ENCODE results near the gene IP6K2. TPM values are rescaled to one million over a fixed set of nuclear protein-coding genes. Genes with fewer than 3 reads are reported as not detected.

Gene IP6K2
- total RNA-seq, 1 donor from 2014 or later: 101 TPM

DNA sequence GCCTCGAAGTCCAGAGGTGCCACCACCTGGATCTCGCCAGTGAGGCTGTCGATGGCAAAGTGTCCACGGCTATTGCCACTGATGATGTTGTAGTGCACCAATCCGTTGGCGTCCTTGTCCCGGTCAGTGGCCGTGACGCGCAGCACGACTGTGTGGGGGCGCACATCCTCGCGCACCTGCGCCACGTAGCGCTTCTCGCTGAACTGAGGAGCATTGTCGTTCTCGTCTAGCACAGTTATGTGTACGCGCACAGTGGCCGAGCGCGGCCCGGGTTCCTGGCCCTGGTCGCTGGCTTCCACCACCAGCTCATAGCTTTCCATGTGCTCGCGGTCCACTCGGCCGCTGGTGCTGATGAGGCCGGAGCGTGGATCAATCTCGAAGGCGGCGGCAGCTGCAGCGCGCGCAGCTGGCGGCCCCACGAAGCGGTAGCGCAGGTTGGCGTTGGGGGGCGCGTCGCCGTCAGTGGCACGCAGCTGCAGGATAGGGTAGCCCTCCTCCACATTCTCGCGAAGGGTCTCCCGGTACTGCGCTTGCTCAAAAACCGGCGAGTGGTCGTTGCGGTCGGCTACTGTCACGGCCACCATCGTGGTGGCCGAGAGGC is 56.1 kb downstream of the IP6K2 start:
- Histone ChIP-seq H3K4me1 (peaks cover 6 to 24% of the 10 kb centered on the region in 2 donors), H3K27ac (no peak overlapping the region), H3K9me3 (no peaks in the 10 kb centered on the region), H3K4me3 (peak overlapping the region in 1 of 2 donors; percentile 73), H3K36me3 (no peaks in the 10 kb centered on the region), H3K27me3 (no peaks in the 10 kb centered on the region)
- TF ChIP-seq CTCF (IDR thresholded peaks at IDR 0.05): no peak
- DNase-seq (ENCODE audit: low spot score in 2 of 2): no peak
- intact Hi-C loops (cut with DNase I): no loop called here

DNA sequence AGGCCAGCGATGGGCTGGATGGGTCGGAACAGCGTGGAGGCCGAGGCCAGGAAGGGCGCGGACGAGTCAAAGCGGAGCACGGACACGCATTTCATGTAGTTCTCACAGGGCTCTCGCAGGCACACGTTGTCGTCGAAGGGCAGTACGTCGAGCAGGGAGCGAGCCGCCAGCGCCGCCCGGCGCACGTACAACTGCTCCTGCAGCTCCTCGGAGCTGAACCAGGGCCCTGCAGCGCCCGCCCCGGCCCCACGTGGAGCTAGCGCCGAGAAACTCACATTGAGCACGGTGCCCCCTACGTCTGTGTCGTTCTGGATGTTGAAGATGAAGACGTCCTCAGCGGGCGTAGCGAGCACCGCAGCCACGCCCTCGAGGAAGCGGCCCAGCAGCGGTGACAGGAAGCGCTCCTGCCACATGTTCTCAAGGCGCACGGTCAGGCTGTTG is 60.2 kb downstream of the IP6K2 start:
- Histone ChIP-seq H3K27me3 (no peaks in the 10 kb centered on the region), H3K36me3 (no peaks in the 10 kb centered on the region), H3K4me3 (peak overlapping the region; percentile 70 to 77), H3K4me1 (peaks cover 11 to 21% of the 10 kb centered on the region in 2 donors), H3K9me3 (no peaks in the 10 kb centered on the region), H3K27ac (peak overlapping the region; percentile 68 to 89)
- no peak for TF ChIP-seq CTCF (IDR thresholded peaks at IDR 0.05)
- intact Hi-C loops (cut with DNase I): loop anchor here (1.0 to 2.0 kb wide), 3 partner anchors 22 to 100 kb away; partner anchors contain the start of genes PFKFB4, SLC26A6 and UQCRC1
- DNase-seq (ENCODE audit: low spot score in 2 of 2): no peak

GRCh38 chr3:48656061-48656840 is 60.8 kb downstream of the IP6K2 start:
- intact Hi-C loops (cut with DNase I): loop anchor here (1.0 to 2.0 kb wide), 3 partner anchors 21 to 99 kb away; partner anchors contain the start of genes PFKFB4, SLC26A6 and UQCRC1
- H3K9me3 ChIP-seq: no peaks in the 10 kb centered on the region
- peak overlapping the region; percentile 70 to 77 for H3K4me3 ChIP-seq
- TF ChIP-seq CTCF (IDR thresholded peaks at IDR 0.05): peak; percentile 50 to 83 (median 69)
- peaks cover 8 to 19% of the 10 kb centered on the region in 2 donors for H3K4me1 ChIP-seq
- no peaks in the 10 kb centered on the region for H3K36me3 ChIP-seq
- peak; percentile 62 to 89 for DNase-seq (ENCODE audit: low spot score in 2 of 2)
- H3K27ac ChIP-seq: peak overlapping the region; percentile 68 to 89
- no peaks in the 10 kb centered on the region for H3K27me3 ChIP-seq

- Histone ChIP-seq H3K27ac (peak overlapping the region; percentile 68 to 89), H3K4me1 (peaks cover 5 to 17% of the 10 kb centered on the region in 2 donors), H3K36me3 (no peaks in the 10 kb centered on the region), H3K27me3 (no peaks in the 10 kb centered on the region), H3K9me3 (no peaks in the 10 kb centered on the region), H3K4me3 (peak overlapping the region; percentile 70 to 77)
- intact Hi-C loops (cut with DNase I): loop anchor here (1.0 to 2.0 kb wide), 3 partner anchors 20 to 99 kb away; partner anchors contain the start of genes PFKFB4, SLC26A6 and UQCRC1
- DNase-seq (ENCODE audit: low spot score in 2 of 2): no peak
- TF ChIP-seq CTCF (IDR thresholded peaks at IDR 0.05): no peak
Observed at GRCh38 chr3:48655606-48656005, 61.4 kb downstream of the IP6K2 start.

- DNase-seq (ENCODE audit: low spot score in 2 of 2): no peak
- TF ChIP-seq CTCF (IDR thresholded peaks at IDR 0.05): no peak
- Histone ChIP-seq H3K27me3 (no peaks in the 10 kb centered on the region), H3K27ac (peak overlapping the region; percentile 68 to 89), H3K4me3 (no peak overlapping the region), H3K4me1 (peaks cover 5 to 17% of the 10 kb centered on the region in 2 donors), H3K9me3 (no peaks in the 10 kb centered on the region), H3K36me3 (no peaks in the 10 kb centered on the region)
- intact Hi-C loops (cut with DNase I): no loop called here
Observed at GRCh38 chr3:48655063-48655462, 62.0 kb downstream of the IP6K2 start.
